Liver (tissue), 9 donors: ENCODE data around the gene AKR7A2. TPM values are rescaled to one million over a fixed set of nuclear protein-coding genes. Genes with fewer than 3 reads are reported as not detected.

Experiments
- DNase-seq: peaks from one replicate; pipeline ENCODE4 v3.0.0-alpha.2; 2017; ENCODE audit warnings: low spot score
- H3K27ac ChIP-seq, 2 donors: one replicate each; pipeline ENCODE4 v1.7.0; 2013; ENCODE audit warnings: inconsistent platforms in 2 of 2, low read length in 2 of 2, control low read depth in 1 of 2, low read depth in 1 of 2, mild to moderate bottlenecking in 1 of 2
- H3K27me3 ChIP-seq, 4 donors: one replicate each; pipeline versions ENCODE4 v1.6.1 to v1.7.0; 2013; ENCODE audit warnings: low read length in 3 of 4, inconsistent platforms in 1 of 4, mild to moderate bottlenecking in 1 of 4, moderate library complexity in 1 of 4; ENCODE audit not compliant: control insufficient read depth in 4 of 4, insufficient read depth in 4 of 4
- H3K36me3 ChIP-seq, 4 donors: one replicate each; pipeline versions ENCODE4 v1.6.1 to v1.7.0; 2013; ENCODE audit warnings: low read length in 3 of 4, mild to moderate bottlenecking in 3 of 4, low read depth in 1 of 4, moderate library complexity in 1 of 4; ENCODE audit not compliant: control insufficient read depth in 4 of 4, insufficient read depth in 3 of 4
- H3K4me1 ChIP-seq, 4 donors: one replicate each; pipeline versions ENCODE4 v1.6.1 to v1.7.0; 2013; ENCODE audit warnings: low read length in 3 of 4, mild to moderate bottlenecking in 3 of 4, moderate library complexity in 1 of 4; ENCODE audit not compliant: control insufficient read depth in 4 of 4, insufficient read depth in 4 of 4
- H3K4me3 ChIP-seq, 3 donors: one replicate each; pipeline versions ENCODE4 v1.6.1 to v1.7.0; 2013; ENCODE audit warnings: low read length in 3 of 3, control low read depth in 1 of 3, low read depth in 1 of 3, mild to moderate bottlenecking in 1 of 3
- H3K9ac ChIP-seq, 2 donors: one replicate each; pipeline ENCODE4 v1.7.0; 2013; ENCODE audit warnings: low read length in 2 of 2, mild to moderate bottlenecking in 2 of 2, moderate library complexity in 2 of 2, control low read depth in 1 of 2, low read depth in 1 of 2
- H3K9me3 ChIP-seq, 4 donors: one replicate each; pipeline versions ENCODE4 v1.6.1 to v1.7.0; 2013; ENCODE audit warnings: low read length in 3 of 4; ENCODE audit not compliant: control insufficient read depth in 4 of 4
- EGR1 ChIP-seq, 2 donors: IDR thresholded peaks; 2 replicates each; pipeline ENCODE4 v1.6.1; 2016 to 2018; ENCODE audit warnings: antibody characterized with exemption in 2 of 2, low read depth in 2 of 2
- FOXA1 ChIP-seq: IDR thresholded peaks from 2 replicates; pipeline ENCODE4 v1.6.1; 2016; ENCODE audit warnings: antibody characterized with exemption
- FOXA2 ChIP-seq: IDR thresholded peaks from 2 replicates; pipeline ENCODE4 v1.6.1; 2016; ENCODE audit warnings: antibody characterized with exemption
- GABPA ChIP-seq, 2 donors: IDR thresholded peaks in 1 of 2; conservative IDR thresholded peaks in 1 of 2; 2 replicates each; pipeline ENCODE4 v1.6.1; 2016; ENCODE audit warnings: antibody characterized with exemption in 2 of 2, mild to moderate bottlenecking in 1 of 2, moderate library complexity in 1 of 2
- HNF4A ChIP-seq, 2 donors: conservative IDR thresholded peaks; 2 replicates each; pipeline ENCODE4 v1.6.1; 2016; ENCODE audit warnings: antibody characterized with exemption in 2 of 2, mild to moderate bottlenecking in 2 of 2
- NR2F2 ChIP-seq: IDR thresholded peaks from 2 replicates; pipeline ENCODE4 v1.6.1; 2016; ENCODE audit warnings: antibody characterized with exemption
- RAD21 ChIP-seq, 2 donors: IDR thresholded peaks; 2 replicates each; pipeline ENCODE4 v1.6.1; 2016; ENCODE audit warnings: antibody characterized with exemption in 2 of 2, mild to moderate bottlenecking in 2 of 2
- RXRA ChIP-seq, 2 donors: IDR thresholded peaks; 2 replicates each; pipeline ENCODE4 v1.6.1; 2017 to 2018; ENCODE audit warnings: antibody characterized with exemption in 2 of 2, mild to moderate bottlenecking in 1 of 2
- SP1 ChIP-seq: IDR thresholded peaks from 2 replicates; pipeline ENCODE4 v1.6.1; 2018; ENCODE audit warnings: antibody characterized with exemption, mild to moderate bottlenecking
- TAF1 ChIP-seq: conservative IDR thresholded peaks from 2 replicates; pipeline ENCODE4 v1.6.1; 2016; ENCODE audit warnings: antibody characterized with exemption, mild to moderate bottlenecking
- YY1 ChIP-seq: IDR thresholded peaks from 2 replicates; pipeline ENCODE4 v1.6.1; 2016; ENCODE audit warnings: antibody characterized with exemption, mild to moderate bottlenecking
- WGBS: extraction: QIAGEN DNeasy Blood & Tissue Kit; methylation state at CpG from one replicate; pipeline ENCODE4 v1.1.7; 2013; 5-methylcytosine and 5-hydroxymethylcytosine counted together
- polyA plus RNA-seq, 2 donors: library from polyadenylated mRNA; stranded (reverse) in 1 of 2; unstranded in 1 of 2; fragments of 200-250 nt in 1 of 2; fragments of >200 nt in 1 of 2; fragmentation: Nextera tagmentation in 1 of 2; extraction: Ambion mirVana in 1 of 2; gene quantifications; one replicate each; pipeline versions ENCODE4 v1.2.1 to v1.2.3, GENCODE V29; 2013 to 2015
- total RNA-seq, 2 donors: library from RNA; depleted of rRNA; stranded (reverse); fragments of >200 nt; gene quantifications; one replicate each; pipeline ENCODE4 v1.2.3, GENCODE V29; 2014
- TF ChIP-seq, protein P1 (sequence below): IDR thresholded peaks from 2 replicates; pipeline ENCODE4 v1.6.1; 2016; ENCODE audit warnings: antibody characterized with exemption
- TF ChIP-seq, protein P2 (sequence below): IDR thresholded peaks from 2 replicates; pipeline ENCODE4 v1.6.1; 2016; ENCODE audit warnings: antibody characterized with exemption
- TF ChIP-seq, protein P3 (sequence below): IDR thresholded peaks from 2 replicates; pipeline ENCODE4 v1.6.1; 2016; ENCODE audit warnings: antibody characterized with exemption
- TF ChIP-seq, protein P4 (sequence below): IDR thresholded peaks from 2 replicates; pipeline ENCODE4 v1.6.1; 2016; ENCODE audit warnings: antibody characterized with exemption, mild to moderate bottlenecking
- donor health status: healthy.
- donor health status: healthy.
- donor health status: healthy.
- donor health status: healthy.
- donor health status: healthy.

Gene AKR7A2
- total and polyA plus RNA-seq, 4 donors = 41.4 to 63.2 (median 49.8) TPM

- Histone ChIP-seq H3K27me3 (no peaks in the 10 kb centered on the region), H3K9ac (no peak overlapping the region), H3K4me1 (no peaks in the 10 kb centered on the region), H3K4me3 (no peak overlapping the region), H3K36me3 (peaks cover 9 to 56% (median 27%) of the 10 kb centered on the region in 4 donors), H3K27ac (no peak overlapping the region), H3K9me3 (no peaks in the 10 kb centered on the region)
- TF ChIP-seq GABPA (IDR thresholded peaks at IDR 0.05 in 1 of 2, conservative IDR thresholded peaks at IDR 0.05 in 1 of 2) = no peak
- no peak for TF ChIP-seq EGR1 (IDR thresholded peaks at IDR 0.05; ENCODE audit: low read depth in 2 of 2)
- no peak for DNase-seq
- WGBS = 93% methylated on average over 6 of the region's 6 CpGs
These were observed 42.6 kb upstream of the AKR7A2 start for GRCh38 chr1:19354531-19354981.

GRCh38 chr1:19353596-19353995 is 41.7 kb upstream of the AKR7A2 start:
- Histone ChIP-seq H3K9ac (no peak overlapping the region), H3K4me3 (no peak overlapping the region), H3K9me3 (no peaks in the 10 kb centered on the region), H3K27me3 (no peaks in the 10 kb centered on the region), H3K27ac (no peak overlapping the region), H3K4me1 (no peaks in the 10 kb centered on the region), H3K36me3 (peaks cover 9 to 62% (median 27%) of the 10 kb centered on the region in 4 donors)
- DNase-seq = no peak
- TF ChIP-seq, protein P1, sequence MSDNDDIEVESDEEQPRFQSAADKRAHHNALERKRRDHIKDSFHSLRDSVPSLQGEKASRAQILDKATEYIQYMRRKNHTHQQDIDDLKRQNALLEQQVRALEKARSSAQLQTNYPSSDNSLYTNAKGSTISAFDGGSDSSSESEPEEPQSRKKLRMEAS = no peak
- TF ChIP-seq, protein P2, sequence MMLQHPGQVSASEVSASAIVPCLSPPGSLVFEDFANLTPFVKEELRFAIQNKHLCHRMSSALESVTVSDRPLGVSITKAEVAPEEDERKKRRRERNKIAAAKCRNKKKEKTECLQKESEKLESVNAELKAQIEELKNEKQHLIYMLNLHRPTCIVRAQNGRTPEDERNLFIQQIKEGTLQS = no peak
- no peak for TF ChIP-seq HNF4A (conservative IDR thresholded peaks at IDR 0.05)
- no peak for TF ChIP-seq FOXA1
- no peak for TF ChIP-seq RAD21 (IDR thresholded peaks at IDR 0.05)
- TF ChIP-seq, protein P3, sequence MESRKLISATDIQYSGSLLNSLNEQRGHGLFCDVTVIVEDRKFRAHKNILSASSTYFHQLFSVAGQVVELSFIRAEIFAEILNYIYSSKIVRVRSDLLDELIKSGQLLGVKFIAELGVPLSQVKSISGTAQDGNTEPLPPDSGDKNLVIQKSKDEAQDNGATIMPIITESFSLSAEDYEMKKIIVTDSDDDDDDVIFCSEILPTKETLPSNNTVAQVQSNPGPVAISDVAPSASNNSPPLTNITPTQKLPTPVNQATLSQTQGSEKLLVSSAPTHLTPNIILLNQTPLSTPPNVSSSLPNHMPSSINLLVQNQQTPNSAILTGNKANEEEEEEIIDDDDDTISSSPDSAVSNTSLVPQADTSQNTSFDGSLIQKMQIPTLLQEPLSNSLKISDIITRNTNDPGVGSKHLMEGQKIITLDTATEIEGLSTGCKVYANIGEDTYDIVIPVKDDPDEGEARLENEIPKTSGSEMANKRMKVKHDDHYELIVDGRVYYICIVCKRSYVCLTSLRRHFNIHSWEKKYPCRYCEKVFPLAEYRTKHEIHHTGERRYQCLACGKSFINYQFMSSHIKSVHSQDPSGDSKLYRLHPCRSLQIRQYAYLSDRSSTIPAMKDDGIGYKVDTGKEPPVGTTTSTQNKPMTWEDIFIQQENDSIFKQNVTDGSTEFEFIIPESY = no peak
- TF ChIP-seq RXRA (IDR thresholded peaks at IDR 0.05) = no peak
- no peak for TF ChIP-seq NR2F2
- WGBS = 89% methylated on average over 8 of the region's 8 CpGs

- TF ChIP-seq GABPA (IDR thresholded peaks at IDR 0.05 in 1 of 2, conservative IDR thresholded peaks at IDR 0.05 in 1 of 2) (no peak), EGR1 (IDR thresholded peaks at IDR 0.05; ENCODE audit: low read depth in 2 of 2) (no peak), YY1 (no peak), TAF1 (no peak), NR2F2 (no peak), SP1 (no peak), FOXA2 (no peak), RAD21 (IDR thresholded peaks at IDR 0.05) (no peak)
- TF ChIP-seq, protein P2 = no peak
- TF ChIP-seq, protein P3 = no peak
- TF ChIP-seq, protein P4, sequence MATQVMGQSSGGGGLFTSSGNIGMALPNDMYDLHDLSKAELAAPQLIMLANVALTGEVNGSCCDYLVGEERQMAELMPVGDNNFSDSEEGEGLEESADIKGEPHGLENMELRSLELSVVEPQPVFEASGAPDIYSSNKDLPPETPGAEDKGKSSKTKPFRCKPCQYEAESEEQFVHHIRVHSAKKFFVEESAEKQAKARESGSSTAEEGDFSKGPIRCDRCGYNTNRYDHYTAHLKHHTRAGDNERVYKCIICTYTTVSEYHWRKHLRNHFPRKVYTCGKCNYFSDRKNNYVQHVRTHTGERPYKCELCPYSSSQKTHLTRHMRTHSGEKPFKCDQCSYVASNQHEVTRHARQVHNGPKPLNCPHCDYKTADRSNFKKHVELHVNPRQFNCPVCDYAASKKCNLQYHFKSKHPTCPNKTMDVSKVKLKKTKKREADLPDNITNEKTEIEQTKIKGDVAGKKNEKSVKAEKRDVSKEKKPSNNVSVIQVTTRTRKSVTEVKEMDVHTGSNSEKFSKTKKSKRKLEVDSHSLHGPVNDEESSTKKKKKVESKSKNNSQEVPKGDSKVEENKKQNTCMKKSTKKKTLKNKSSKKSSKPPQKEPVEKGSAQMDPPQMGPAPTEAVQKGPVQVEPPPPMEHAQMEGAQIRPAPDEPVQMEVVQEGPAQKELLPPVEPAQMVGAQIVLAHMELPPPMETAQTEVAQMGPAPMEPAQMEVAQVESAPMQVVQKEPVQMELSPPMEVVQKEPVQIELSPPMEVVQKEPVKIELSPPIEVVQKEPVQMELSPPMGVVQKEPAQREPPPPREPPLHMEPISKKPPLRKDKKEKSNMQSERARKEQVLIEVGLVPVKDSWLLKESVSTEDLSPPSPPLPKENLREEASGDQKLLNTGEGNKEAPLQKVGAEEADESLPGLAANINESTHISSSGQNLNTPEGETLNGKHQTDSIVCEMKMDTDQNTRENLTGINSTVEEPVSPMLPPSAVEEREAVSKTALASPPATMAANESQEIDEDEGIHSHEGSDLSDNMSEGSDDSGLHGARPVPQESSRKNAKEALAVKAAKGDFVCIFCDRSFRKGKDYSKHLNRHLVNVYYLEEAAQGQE = no peak
- TF ChIP-seq, protein P1 = no peak
- Histone ChIP-seq H3K27me3 (no peaks in the 10 kb centered on the region), H3K4me3 (no peak overlapping the region), H3K36me3 (peaks cover 9 to 62% (median 27%) of the 10 kb centered on the region in 4 donors), H3K27ac (no peak overlapping the region), H3K9me3 (no peaks in the 10 kb centered on the region), H3K9ac (no peak overlapping the region), H3K4me1 (no peaks in the 10 kb centered on the region)
- no peak for DNase-seq
- 91% methylated on average over 14 of the region's 14 CpGs for WGBS
These were observed 40.9 kb upstream of the AKR7A2 start for GRCh38 chr1:19352839-19353238.
